PFSK-1 (cell line): Measurements from ENCODE around the gene PCED1B.

Source experiments
- FOXP2 ChIP-seq: optimal IDR thresholded peaks from 2 replicates; pipeline ENCODE3; 2011; ENCODE audit warnings: borderline replicate concordance, control low read depth, inconsistent platforms; ENCODE audit not compliant: insufficient read depth; ENCODE audit errors: extremely low read length, extremely low read depth
- POLR2AphosphoS5 ChIP-seq: IDR thresholded peaks from 2 replicates; pipeline ENCODE4 v1.6.1; 2012; ENCODE audit warnings: low read depth, mild to moderate bottlenecking, control low read depth, low read length, moderate library complexity
- REST ChIP-seq, 2 experiments: IDR thresholded peaks; 2 replicates each; pipeline versions ENCODE4 v1.6.1 to v1.8.0; 2011 to 2012; ENCODE audit warnings: low read depth in 2 of 2, low read length in 2 of 2, control low read depth in 1 of 2, inconsistent platforms in 1 of 2, mild to moderate bottlenecking in 1 of 2, moderate library complexity in 1 of 2; ENCODE audit not compliant: insufficient read depth in 1 of 2
- SIN3A ChIP-seq: IDR thresholded peaks from 2 replicates; pipeline ENCODE4 v1.6.1; 2012; ENCODE audit warnings: mild to moderate bottlenecking, low read length, moderate library complexity, borderline replicate concordance; ENCODE audit not compliant: insufficient read depth
- TAF1 ChIP-seq: IDR thresholded peaks from 2 replicates; pipeline ENCODE4 v1.6.1; 2012; ENCODE audit warnings: low read length, control low read depth, borderline replicate concordance; ENCODE audit not compliant: insufficient read depth

PCED1B gene

GRCh38 chr12:47265391-47265790 is 186.0 kb downstream of the PCED1B start:
- TF ChIP-seq TAF1 (no peak), SIN3A (no peak), POLR2AphosphoS5 (no peak), FOXP2 (no peak), REST (IDR thresholded peaks at IDR 0.05; ENCODE audit: insufficient read depth in 1 of 2, low read depth in 2 of 2, low read length in 2 of 2) (no peak)

- TF ChIP-seq FOXP2 (no peak), SIN3A (no peak), REST (IDR thresholded peaks at IDR 0.05; ENCODE audit: insufficient read depth in 1 of 2, low read depth in 2 of 2, low read length in 2 of 2) (no peak), TAF1 (no peak), POLR2AphosphoS5 (no peak)
Observed at GRCh38 chr12:47267571-47267970, 188.2 kb downstream of the PCED1B start.

- TF ChIP-seq REST (IDR thresholded peaks at IDR 0.05; ENCODE audit: insufficient read depth in 1 of 2, low read depth in 2 of 2, low read length in 2 of 2) (no peak), SIN3A (no peak)
Observed at GRCh38 chr12:47268501-47269454, 189.4 kb downstream of the PCED1B start.

- TF ChIP-seq POLR2AphosphoS5, result no peak
- no peak for TF ChIP-seq TAF1
- TF ChIP-seq REST (IDR thresholded peaks at IDR 0.05; ENCODE audit: insufficient read depth in 1 of 2, low read depth in 2 of 2, low read length in 2 of 2), result no peak
- TF ChIP-seq FOXP2, result no peak
- TF ChIP-seq SIN3A, result no peak
Observed at GRCh38 chr12:47269916-47270315, 190.5 kb downstream of the PCED1B start.
